NCI-H187 (cell line): ENCODE data around the gene GRM3.
"Not testable (repeated sequence)": the region's sequence is repeated elsewhere in the genome, so short reads cannot be mapped to it uniquely, and the experiment has no call there.

Experiments used
- DNase-seq, 2 experiments: peaks; one replicate each; lab custom pipeline; 2025; lab: John Stamatoyannopoulos, UW

The GRM3 gene

DNA sequence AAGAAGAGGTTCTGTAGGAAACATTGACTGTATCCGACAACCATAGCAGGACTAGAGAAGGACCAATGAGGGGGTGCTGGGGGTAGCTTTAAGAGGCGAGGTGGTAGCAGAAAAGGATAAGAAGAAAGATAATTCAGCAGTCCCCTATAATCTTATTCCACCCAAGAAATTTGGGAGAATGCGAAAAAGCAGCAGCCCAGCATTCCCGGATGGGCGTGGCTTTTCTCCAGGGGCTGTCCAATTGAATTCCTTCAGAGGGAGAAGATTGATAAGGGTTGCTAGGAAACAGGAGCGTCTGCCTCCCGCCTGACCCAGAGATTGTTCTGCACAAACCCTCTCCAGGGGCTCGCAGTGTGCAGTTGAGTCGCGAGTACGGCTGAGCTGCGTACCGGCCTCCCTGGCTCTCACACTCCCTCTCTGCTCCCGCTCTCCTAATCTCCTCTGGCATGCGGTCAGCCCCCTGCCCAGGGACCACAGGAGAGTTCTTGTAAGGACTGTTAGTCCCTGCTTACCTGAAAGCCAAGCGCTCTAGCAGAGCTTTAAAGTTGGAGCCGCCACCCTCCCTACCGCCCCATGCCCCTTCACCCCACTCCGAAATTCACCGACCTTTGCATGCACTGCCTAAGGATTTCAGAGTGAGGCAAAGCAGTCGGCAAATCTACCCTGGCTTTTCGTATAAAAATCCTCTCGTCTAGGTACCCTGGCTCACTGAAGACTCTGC, at the start of gene GRM3:
GRM3 (plus strand) TSS at position 349 of the 721 bp plus-strand sequence. CDS start 121,237 bp downstream, outside the sequence.
- DNase-seq = no peak

DNA sequence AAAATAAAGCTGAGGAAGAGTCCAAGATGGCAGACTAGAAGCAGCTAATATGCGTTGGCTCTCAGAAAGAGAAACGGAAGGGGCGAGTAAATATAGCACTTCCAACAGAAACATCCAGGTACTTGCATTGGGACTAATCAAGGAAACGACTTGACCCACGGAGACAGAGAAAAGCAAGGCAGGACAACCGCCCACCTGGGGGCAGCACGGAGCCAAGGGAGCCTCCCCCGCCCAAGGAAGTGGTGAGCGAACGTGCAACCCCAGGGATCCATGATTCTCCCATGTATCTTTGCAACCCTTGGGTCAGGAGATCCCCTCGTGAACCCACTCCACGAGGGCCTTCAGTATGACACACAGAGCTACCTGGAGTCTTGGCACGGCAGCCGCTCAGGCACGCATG, 45.4 kb upstream of the GRM3 start:
- no peak for DNase-seq

DNA sequence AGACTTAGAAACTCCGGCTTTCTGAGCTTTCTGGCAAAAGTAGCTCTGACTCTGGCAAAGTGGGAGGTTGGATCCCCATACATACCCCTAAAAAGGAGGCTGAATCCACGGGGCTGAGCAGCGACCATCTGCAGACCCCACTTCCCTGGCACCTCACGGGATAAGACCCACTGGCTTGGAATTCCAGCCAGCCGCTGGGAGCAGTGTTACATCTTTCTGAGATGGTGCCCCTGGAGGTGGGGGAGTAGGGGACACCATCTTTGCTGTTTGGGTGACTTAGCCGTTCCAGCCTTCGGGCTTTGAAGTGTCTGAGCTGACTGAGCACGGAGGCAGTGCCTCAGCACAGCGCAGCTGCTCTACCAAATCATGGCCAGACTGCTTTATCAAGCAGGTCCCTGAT, 45.0 kb upstream of the GRM3 start:
- DNase-seq = no peak

DNA sequence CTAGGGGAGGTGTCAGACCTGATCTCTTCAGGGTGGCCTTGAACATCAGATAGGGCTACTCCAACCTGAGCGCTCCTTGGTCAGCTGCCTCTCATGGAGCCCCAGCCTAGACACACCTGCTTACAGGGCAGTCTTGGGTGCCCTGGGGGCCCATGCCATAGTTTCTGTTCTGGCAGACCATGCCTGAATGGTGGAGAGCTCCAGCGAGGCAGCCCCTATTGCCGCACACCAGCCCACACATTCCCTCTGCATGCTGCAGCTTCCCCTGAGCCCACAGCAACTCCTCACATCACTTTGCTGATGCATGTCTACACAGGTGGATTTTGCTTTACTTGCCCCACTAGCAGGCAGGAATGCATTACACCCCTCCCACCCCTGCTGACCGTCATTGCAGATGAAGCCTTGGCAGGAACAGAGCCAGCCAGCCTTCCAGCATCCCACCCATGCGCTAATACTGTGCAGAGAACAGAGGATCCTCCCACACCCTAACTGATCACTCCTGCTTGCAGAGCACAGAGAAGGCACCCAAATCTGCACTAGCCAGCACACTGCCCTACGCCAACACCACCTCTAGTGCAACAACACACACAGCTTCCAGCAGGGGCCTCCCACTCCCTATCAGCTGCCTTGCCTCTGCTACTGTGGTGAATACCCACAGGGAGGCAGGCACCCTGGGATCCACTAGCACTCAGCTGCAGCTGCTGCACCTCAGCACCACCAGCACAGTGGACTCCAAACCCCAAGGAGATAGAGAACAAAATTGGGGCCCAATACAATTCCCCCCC, 43.0 kb upstream of the GRM3 start:
- DNase-seq = no peak

DNA sequence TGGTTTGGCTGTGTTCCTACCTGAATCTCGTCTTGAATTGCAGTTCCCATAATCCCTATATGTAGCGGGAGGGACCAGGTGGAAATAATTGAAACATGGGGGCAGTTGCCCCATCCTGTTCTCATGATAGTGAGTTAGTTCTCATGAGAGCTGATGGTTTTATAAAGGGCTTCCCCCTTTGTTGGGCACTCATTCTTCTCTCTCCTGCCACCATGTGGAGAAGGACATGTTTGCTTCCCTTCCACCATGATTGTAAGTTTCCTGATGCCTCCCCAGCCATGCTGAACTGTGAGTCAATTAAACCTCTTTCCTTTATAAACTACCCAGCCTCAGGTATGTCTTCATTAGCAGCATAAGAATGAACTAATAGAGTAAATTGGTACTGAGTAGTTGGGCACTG, 28.0 kb upstream of the GRM3 start:
- not testable (repeated sequence) for DNase-seq

DNA sequence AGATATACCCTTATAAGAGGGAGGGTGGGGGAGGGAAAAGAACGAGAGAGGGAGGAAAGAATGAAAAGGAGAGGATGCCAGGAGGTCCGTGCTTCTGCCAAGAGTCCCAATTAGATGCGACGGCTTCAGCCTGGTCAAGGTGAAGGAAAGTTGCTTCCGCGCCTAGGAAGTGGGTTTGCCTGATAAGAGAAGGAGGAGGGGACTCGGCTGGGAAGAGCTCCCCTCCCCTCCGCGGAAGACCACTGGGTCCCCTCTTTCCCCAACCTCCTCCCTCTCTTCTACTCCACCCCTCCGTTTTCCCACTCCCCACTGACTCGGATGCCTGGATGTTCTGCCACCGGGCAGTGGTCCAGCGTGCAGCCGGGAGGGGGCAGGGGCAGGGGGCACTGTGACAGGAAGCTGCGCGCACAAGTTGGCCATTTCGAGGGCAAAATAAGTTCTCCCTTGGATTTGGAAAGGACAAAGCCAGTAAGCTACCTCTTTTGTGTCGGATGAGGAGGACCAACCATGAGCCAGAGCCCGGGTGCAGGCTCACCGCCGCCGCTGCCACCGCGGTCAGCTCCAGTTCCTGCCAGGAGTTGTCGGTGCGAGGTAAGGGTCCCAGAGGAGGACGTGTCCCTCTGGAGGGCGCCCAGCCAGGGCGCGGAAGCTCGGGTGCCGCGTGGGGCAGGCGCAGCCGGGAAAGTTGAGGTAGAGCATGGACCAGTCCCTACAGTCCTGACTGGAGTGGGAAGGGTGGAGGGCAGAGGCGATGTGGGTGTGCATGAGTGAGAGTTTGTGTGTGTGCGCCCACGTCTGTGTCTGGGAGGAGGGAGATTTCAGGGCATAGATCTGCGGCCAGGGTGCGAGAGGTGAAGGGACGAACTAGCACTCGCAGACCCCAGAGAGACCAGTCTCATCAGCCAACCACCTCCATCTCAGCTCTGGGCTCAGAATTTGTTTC, 844 bp downstream of the GRM3 start:
- DNase-seq = no peak

DNA sequence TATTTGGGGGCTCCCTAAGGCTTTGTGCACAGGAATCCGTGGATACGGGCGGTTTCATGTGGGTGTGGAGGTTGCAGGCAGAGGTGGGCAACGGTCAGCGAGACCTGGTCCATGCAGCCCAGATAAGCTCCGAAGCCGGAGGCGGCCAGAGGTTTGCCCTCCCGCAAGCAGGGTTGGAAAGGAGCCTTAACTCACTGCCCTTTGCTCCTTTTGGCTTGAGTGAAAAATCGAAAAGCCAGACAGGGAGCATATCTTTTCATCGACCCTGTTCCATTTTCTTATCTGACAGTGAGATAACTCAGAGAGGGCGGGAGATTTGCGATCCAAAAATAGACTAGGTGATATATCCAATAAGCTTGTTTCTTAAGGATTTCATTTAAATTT, 1.5 kb downstream of the GRM3 start:
- no peak for DNase-seq

DNA sequence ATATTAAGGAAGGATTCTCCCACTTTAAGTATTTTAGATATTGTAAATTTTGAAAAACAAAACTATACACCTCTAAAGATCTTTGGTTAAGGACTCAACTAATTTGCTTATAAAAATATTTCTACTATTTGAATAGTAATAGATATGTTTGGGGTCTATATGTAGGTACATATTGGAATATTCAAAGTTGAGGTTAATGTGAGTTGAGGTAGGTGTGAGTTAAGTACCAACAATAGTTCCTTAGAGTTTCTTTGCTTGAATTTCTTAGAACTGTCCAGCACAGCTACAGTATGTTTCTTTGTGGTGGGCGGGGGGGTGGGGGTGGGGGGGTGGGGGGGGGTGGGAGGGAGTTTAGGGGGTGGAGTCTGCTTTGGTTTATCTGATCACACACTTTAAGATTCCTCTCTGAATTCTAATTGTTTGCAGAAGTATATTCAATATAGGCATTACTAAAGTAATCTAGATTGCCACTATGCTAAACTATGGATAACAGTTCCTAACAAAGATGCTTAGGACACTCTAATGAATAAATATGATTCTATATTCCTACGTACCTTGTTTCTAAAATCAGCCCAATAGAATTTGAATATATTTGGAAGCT, 2.1 kb downstream of the GRM3 start:
- no peak for DNase-seq

DNA sequence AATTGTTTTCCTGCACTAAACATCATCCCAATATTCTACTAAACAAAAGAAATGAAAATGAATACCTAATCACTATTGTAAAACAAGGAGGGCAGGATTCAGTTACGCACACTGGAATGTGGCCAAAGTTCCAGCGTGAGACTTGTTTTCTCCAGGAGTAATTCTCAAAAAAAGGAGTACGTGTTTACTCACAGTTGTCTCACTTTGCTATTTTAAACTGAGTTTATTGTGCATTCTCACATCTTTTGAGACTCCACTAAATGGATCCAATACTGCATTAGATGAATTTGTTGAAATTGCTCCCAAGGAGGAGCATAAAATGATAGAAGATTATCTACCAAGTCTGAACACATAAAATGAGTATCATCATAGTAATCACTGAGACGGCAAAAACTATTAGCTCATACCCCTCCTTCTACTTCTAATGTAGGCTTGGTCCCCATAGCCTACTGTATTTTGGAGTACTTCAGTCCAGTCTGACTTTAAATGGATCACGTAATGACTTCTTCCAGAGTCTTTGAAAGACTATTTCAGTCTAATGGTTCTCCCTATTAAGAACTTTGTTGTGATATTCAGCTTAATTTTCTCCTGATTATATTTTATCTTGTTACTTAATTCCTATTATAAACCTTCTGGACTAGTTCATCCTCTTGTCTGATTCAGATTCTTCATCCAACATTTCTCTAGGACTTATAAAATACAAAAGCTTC, 3.8 kb downstream of the GRM3 start:
- DNase-seq = no peak

DNA sequence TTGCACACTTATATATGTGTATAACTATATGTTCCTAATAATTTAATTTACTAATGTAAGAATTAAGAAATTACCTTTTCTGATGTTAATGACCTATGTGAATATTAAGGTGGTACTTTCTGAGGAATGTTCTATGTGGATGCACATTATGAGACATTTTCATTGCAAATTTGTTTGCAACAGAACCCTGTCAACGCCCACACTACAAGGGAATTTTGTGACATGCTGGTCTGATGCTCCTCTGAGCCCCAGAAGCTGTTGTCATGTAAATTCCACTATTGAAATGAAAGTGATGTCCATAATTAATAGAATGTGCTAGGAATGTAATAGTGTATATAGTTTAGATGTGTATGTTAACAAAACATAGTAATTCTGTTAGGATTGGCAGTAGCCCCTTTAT, 4.5 kb downstream of the GRM3 start:
- DNase-seq = no peak

DNA sequence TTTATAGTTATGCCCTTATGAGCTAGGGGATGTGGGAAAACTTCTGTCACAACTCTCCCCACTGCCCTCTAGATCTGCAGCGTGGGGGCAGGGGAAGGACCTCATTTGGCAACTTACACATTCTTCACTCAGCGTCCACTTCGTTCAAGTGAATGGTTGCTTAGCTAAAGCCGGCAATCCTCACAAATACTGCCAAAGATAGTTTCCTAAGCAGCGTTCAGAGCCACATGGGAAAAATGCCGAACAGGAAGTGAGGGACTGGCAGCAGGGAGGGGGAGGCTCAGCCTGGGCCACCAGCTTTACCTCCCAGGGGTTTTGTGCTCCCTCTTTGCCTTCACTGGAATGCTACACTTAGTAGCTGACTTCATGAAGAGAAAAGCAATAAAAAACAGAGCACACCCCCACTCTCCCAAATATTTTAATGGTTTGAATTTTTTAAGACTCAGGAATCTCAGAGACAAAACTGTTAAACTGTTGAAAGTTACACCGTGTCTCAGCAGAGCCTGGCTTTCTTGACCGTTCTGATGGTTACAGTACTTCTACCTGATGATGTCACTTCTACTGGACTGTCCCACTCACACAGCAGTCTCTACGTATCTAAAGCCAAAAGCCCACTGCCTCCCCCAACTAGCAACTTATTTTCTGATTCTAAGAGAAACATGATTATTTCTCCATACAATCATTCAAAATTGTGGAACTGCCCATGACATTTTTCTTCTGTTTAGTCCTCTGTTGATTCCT, 10.4 kb downstream of the GRM3 start:
- no peak for DNase-seq

DNA sequence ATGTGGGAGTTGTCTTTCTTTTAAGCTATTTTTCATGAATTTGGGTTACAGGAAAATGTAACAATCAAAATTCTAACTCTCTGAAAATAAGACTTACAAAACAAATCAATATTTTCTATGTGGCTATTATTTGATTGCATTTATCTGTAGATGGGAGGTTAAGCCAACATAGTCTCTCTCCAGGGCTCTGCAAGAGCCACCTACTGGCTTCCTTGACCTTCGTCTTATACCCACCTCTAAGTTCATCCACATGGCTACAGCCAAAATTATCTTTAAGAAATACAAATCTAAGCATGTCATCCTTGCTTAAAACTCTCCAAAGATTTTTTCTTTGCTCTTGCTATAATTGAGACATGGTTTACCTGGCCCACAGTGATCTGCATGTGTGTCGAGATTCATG, 14.2 kb downstream of the GRM3 start:
- DNase-seq = no peak

DNA sequence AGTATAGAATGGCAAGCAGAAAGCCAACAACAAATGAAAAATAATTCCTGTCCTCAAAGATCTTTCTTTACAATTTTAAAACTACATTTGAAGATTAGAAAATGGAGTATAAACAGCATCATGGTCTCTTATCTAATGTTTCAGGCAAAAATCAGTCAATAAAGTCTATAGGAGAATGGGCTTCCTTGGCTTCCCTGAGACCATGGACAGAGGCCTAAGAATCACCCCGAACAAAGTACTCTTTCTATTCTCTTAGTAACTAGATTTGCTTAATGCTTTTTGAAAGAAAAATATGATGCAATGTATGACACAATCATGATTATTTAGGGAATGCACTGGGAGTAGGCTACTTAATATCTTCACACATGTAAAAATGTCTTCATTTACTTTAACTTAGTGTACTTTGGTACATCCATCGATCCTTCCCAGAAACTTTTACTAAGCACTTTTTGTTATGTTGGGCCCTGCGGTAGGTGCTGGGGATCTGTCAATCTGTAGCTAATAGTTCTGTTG, 17.3 kb downstream of the GRM3 start:
- DNase-seq = no peak

DNA sequence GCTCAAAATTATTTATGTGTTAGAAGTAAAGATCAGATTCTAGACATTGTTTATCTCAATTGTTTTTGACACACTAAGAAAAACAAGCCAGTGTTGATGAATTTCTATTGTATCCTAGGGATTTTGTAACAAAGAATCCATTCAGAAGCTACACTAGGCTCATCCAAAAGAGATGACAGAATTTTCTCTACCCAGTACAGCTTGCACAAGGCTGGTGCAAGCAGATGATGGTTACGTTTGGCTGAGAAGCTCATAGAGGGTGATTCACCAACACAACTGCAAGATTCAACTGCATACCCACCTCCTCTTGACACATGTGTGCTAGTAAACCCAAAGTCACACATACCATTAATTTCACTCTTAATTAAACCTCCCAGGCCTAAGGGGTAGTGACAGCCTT, 20.8 kb downstream of the GRM3 start:
- no peak for DNase-seq

DNA sequence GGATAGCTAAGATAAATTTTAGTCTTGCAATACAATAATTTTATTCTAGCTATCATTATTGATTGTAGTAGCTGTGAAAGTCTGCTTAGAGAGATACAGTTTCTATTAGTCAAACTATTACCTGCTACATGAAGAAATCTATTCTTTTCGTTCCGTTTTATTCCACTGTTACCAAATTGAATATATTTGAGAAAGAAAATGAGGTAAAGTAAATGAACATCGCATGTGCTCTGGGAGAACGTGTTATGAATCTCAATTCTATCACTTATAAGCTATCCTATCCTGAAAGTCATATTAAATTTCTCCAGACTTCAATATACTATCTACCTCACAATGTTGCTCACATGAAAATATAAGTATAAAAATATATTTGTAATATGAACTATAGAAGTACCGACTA, 21.3 kb downstream of the GRM3 start:
- no peak for DNase-seq

DNA sequence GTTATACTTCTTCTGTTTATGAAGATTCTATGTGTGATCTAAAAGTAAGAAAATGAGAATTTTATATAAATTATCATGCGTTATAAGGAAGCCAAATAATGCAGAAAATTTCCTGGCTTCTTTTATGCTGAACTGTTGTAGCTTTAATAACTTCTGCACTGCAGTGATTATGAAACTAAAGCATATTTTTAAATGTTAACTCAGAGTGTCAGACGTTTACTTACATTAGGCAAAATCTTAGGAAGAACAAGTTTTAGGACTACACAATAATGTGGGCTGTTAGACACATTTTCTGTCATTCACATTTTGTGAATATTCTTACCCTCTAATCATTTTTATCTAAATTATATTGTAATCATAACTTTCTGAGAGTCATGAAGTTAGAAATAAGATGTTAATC, 22.0 kb downstream of the GRM3 start:
- DNase-seq = no peak

DNA sequence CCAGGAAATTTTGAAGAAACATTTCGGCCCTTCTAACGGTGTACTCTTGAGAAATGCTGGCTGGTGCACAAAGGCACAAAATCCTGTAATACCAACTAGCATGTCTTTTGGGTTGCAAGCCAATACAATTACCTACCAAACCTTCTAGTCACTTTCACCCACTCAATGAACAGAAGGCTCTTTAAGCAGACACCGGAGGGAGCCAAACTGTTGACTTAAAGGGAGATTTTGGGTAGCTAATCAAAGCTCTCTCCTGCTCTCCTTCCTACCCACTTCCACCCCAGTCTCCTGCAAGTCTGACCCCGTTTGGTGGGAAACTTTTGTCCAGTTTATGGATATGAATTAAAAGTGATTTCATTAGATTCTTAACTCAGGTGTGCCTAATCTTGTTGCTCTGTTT, 24.0 kb downstream of the GRM3 start:
- DNase-seq = no peak

DNA sequence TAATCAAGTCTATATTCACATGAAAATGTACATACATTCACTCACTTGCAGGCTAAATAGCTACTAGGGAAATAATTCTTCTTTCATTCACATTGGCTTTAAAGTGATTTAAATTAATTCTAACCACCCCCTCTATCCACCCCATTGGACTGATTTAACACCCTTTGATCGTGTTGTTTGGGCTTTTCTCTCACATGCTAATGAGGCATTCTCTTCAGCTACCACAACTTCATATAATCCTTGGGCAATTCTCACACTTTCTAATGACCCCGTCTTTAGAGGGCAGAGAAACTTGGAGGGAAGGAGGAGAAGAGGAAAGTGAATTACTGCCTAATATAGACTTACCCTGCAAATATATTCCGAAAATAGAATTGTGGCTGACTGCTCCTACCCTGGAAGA, 24.6 kb downstream of the GRM3 start:
- no peak for DNase-seq

DNA sequence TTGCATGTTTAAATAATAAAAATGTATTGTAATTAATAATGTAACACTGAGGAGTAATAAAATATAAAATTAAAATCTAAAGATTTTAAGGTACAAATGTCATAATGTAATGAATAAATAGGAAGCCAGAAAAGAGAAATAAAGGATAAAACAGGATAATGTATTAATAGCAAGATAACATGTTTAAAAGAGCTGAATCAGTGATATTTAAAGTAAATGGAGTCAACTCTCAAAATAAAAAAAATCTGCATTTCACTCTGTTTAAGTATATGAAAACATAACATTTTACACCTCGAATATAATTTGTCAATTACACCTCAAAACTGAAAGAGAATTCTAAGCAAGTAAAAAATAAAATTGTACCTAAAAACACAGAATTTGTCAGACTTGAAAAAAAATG, 44.1 kb downstream of the GRM3 start:
- DNase-seq = no peak

DNA sequence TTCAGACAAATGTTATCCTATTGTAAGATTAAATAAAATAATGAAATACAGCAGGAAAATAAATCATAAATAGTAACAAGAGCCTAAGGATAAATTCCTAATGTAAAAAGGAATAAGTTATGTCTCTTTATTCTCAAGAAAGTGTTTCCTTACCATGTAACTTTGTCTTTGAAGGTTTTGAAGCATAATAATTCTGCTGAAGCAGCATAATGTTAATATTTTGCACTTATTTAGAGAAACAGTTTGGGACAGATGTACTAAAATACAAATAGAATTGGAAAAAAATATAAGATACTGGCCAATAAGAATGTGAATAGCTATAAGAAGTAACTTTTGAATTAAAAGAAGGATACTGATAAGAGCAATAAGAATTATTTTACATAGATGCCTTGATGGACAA, 45.7 kb downstream of the GRM3 start:
- DNase-seq = no peak

DNA sequence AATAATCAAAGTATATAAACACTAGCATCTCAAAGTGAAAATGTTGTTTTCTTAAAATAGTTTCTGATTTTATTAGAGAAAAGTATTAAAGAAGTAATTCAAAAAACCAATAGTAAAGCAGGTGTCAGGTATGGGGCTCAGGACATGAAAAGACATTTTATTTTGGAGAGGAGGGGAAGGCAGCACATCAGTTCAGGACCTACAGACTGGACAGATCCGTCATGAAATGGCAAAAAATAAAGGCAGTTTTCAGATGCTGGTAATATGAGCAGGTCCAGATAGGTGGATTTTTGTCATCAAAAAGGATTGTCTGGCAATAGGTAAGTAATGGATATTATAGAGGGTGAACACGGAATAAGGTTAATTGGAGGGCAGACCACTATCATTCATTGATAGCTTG, 49.0 kb downstream of the GRM3 start:
- no peak for DNase-seq
